ENCODE data around the gene CX3CL1.

CX3CL1 gene

DNA sequence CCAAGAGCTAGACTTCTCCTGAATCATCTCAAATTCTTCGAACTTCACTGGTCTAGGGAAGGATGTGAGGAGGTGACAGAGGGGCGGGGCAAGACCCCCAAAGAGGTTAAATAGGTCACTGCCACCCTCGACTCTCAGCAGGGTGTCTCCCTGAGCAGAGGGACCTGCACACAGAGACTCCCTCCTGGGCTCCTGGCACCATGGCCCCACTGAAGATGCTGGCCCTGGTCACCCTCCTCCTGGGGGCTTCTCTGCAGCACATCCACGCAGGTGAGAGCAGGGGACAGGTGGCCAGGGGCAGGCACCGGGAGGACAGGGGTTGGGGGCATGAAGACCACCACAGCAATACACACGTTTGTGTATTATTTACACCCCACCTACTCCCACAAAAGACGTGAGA is 41.4 kb downstream of the CX3CL1 start:
- Histone ChIP-seq H3K9me3 (ENCODE audit: severe bottlenecking) (no peaks in the 10 kb centered on the region), H3K4me3 (ENCODE audit: low read depth, low read length) (no peak overlapping the region), H3K36me3 (no peaks in the 10 kb centered on the region), H3K27me3 (ENCODE audit: insufficient read depth, low read depth, severe bottlenecking) (no peaks in the 10 kb centered on the region), H3K27ac (no peak overlapping the region)
- TF ChIP-seq CTCF (IDR thresholded peaks at IDR 0.05; ENCODE audit: low read depth, low read length), result no peak
- DNase-seq, result no peak

- Histone ChIP-seq H3K36me3 (no peaks in the 10 kb centered on the region), H3K27me3 (ENCODE audit: insufficient read depth, low read depth, severe bottlenecking) (no peaks in the 10 kb centered on the region), H3K9me3 (ENCODE audit: severe bottlenecking) (no peaks in the 10 kb centered on the region), H3K27ac (peak overlapping the region; percentile 76; the same call in 1 of the 2 replicates), H3K4me3 (ENCODE audit: low read depth, low read length) (no peak overlapping the region)
- DNase-seq, result no peak
- no peak for TF ChIP-seq CTCF (IDR thresholded peaks at IDR 0.05; ENCODE audit: low read depth, low read length)
Observed at GRCh38 chr16:57416084-57416483, 43.8 kb downstream of the CX3CL1 start.

DNA sequence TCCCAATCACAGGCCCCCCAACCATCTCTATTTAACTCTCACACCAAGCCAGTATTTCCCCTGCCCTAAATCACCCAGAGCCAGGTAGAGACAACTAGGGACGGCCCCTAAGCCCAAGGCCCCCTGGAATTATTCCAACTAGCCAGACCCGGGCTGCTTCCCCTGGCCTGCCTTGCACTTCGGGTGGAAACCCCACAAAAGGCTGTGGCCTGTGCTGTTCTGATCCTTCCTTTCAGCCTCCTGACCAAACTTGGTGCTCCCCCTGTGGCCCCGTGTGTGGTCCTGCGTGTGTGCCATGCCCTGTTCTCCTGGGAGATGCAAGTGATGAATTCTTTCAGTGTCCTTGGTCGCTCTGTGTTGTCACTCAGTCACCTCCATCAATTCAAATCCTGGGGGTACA is 47.2 kb downstream of the CX3CL1 start:
- no peaks in the 10 kb centered on the region for H3K36me3 ChIP-seq
- H3K27ac ChIP-seq, result no peak overlapping the region
- DNase-seq, result no peak
- no peak overlapping the region for H3K4me3 ChIP-seq (ENCODE audit: low read depth, low read length)
- no peak for TF ChIP-seq CTCF (IDR thresholded peaks at IDR 0.05; ENCODE audit: low read depth, low read length)
- no peaks in the 10 kb centered on the region for H3K27me3 ChIP-seq (ENCODE audit: insufficient read depth, low read depth, severe bottlenecking)
- H3K9me3 ChIP-seq (ENCODE audit: severe bottlenecking), result no peaks in the 10 kb centered on the region

- peak; percentile 59 for DNase-seq
- TF ChIP-seq CTCF (IDR thresholded peaks at IDR 0.05; ENCODE audit: low read depth, low read length), result peak; percentile 64
- Histone ChIP-seq H3K36me3 (no peaks in the 10 kb centered on the region; the same call in none of the 2 replicates), H3K27ac (no peak overlapping the region), H3K4me3 (ENCODE audit: low read depth, low read length) (no peak overlapping the region), H3K27me3 (ENCODE audit: insufficient read depth, low read depth, severe bottlenecking) (no peaks in the 10 kb centered on the region), H3K9me3 (ENCODE audit: severe bottlenecking) (no peaks in the 10 kb centered on the region)
Observed at GRCh38 chr16:57422026-57422944, 50.0 kb downstream of the CX3CL1 start.

GRCh38 chr16:57423152-57423551 is 50.9 kb downstream of the CX3CL1 start:
- no peak overlapping the region for H3K27ac ChIP-seq
- no peaks in the 10 kb centered on the region for H3K9me3 ChIP-seq (ENCODE audit: severe bottlenecking)
- H3K4me3 ChIP-seq (ENCODE audit: low read depth, low read length), result no peak overlapping the region
- DNase-seq, result no peak
- no peak for TF ChIP-seq CTCF (IDR thresholded peaks at IDR 0.05; ENCODE audit: low read depth, low read length)
- no peaks in the 10 kb centered on the region; the same call in none of the 2 replicates for H3K36me3 ChIP-seq
- no peaks in the 10 kb centered on the region for H3K27me3 ChIP-seq (ENCODE audit: insufficient read depth, low read depth, severe bottlenecking)
